Endothelial cell of umbilical vein (primary cell): Measurements from ENCODE around the gene CALR3. TPM values are rescaled to one million over a fixed set of nuclear protein-coding genes. Genes with fewer than 3 reads are reported as not detected.

Experiments
- BruUV-seq: library from RNA; stranded (reverse); fragments of 400-500 nt; replicated peaks from 2 replicates; lab custom pipeline; 2021; lab: Mats Ljungman, UMichigan
- CTCF ChIA-PET: fragments of 300-600, 350-600 bp; sonication (Branson Sonifier 250); formaldehyde crosslinking; loops from one replicate; lab custom pipeline; 2021; ENCODE audit warnings: antibody characterized with exemption, inconsistent platforms; lab: Charles Lee
- POLR2A ChIA-PET: fragments of 300-600, 350-600 bp; sonication (Branson Sonifier 250); formaldehyde crosslinking; loops from one replicate; lab custom pipeline; 2021; ENCODE audit warnings: antibody characterized with exemption, inconsistent platforms; lab: Charles Lee
- DNase-seq: peaks from one replicate; pipeline ENCODE4 v3.0.0-alpha.2; 2011; ENCODE audit warnings: low read depth, low spot score
- FAIRE-seq: peaks from 2 replicates; lab custom pipeline; 2011; peaks lifted over from hg19 to GRCh38; lab: Jason Lieb, UNC
- H2AFZ ChIP-seq: 2 replicates; pipeline ENCODE4 v1.6.0; 2012; ENCODE audit warnings: low read depth, low read length, control low read depth, inconsistent platforms
- H3K27ac ChIP-seq: 2 replicates; pipeline ENCODE4 v1.5.1; 2011; ENCODE audit warnings: low read depth, mild to moderate bottlenecking, control low read depth, low read length, moderate library complexity; ENCODE audit not compliant: insufficient read depth
- H3K27me3 ChIP-seq, 2 experiments: 2 replicates each; pipeline versions ENCODE4 v1.6.0 to v1.6.1; 2011; ENCODE audit warnings: low read length in 2 of 2, mixed read lengths in 1 of 2; ENCODE audit not compliant: control insufficient read depth in 2 of 2, insufficient read depth in 2 of 2
- H3K36me3 ChIP-seq, 2 experiments: 2 replicates in 1 of 2; 3 replicates in 1 of 2; pipeline ENCODE4 v1.5.1; 2011; ENCODE audit warnings: low read length in 2 of 2, mild to moderate bottlenecking in 1 of 2, moderate library complexity in 1 of 2; ENCODE audit not compliant: control insufficient read depth in 2 of 2, insufficient read depth in 2 of 2; ENCODE audit errors: extremely low read depth in 1 of 2
- H3K4me1 ChIP-seq: 3 replicates; pipeline ENCODE4 v1.5.1; 2011; ENCODE audit warnings: mild to moderate bottlenecking, low read length; ENCODE audit not compliant: control insufficient read depth, insufficient read depth; ENCODE audit errors: extremely low read depth
- H3K4me2 ChIP-seq: 2 replicates; pipeline ENCODE4 v1.6.1; 2011; ENCODE audit warnings: low read length, control low read depth, mixed read lengths; ENCODE audit not compliant: insufficient read depth
- H3K4me3 ChIP-seq, 3 experiments: fragments of 200-600 bp in 1 of 3; sonication (generic), shearing (Covaris generic) in 1 of 3; replicated peaks in 1 of 3; 2 replicates each; pipeline ENCODE4 v1.5.1; 2011 to 2016; ENCODE audit warnings: control low read depth in 3 of 3, low read length in 3 of 3, mild to moderate bottlenecking in 2 of 3, inconsistent platforms in 1 of 3, low read depth in 1 of 3, moderate library complexity in 1 of 3; ENCODE audit not compliant: insufficient read depth in 1 of 3
- H3K79me2 ChIP-seq: 2 replicates; pipeline ENCODE4 v1.6.0; 2012; ENCODE audit warnings: low read length, inconsistent platforms; ENCODE audit not compliant: control insufficient read depth, insufficient read depth
- H3K9ac ChIP-seq: replicated peaks from 2 replicates; pipeline ENCODE3; 2011; ENCODE audit warnings: low read length, control low read depth; ENCODE audit not compliant: insufficient read depth; ENCODE audit errors: extremely low read depth
- H3K9me1 ChIP-seq: replicated peaks from 3 replicates; pipeline ENCODE4 v1.6.0; 2011; ENCODE audit warnings: mild to moderate bottlenecking, low read length; ENCODE audit not compliant: control insufficient read depth, insufficient read depth; ENCODE audit errors: extremely low read depth
- H3K9me3 ChIP-seq: replicated peaks from 2 replicates; pipeline ENCODE4 v1.5.1; 2012; ENCODE audit warnings: low read length, inconsistent platforms; ENCODE audit not compliant: control insufficient read depth, insufficient read depth
- H4K20me1 ChIP-seq: replicated peaks from 2 replicates; pipeline ENCODE3; 2011; ENCODE audit warnings: mild to moderate bottlenecking, low read length; ENCODE audit not compliant: control insufficient read depth, insufficient read depth; ENCODE audit errors: extremely low read depth
- EZH2 ChIP-seq: IDR thresholded peaks from 2 replicates; pipeline ENCODE4 v1.6.1; 2012; ENCODE audit warnings: borderline replicate concordance, low read depth, mild to moderate bottlenecking, moderate library complexity, low read length, inconsistent platforms; ENCODE audit not compliant: severe bottlenecking
- FOS ChIP-seq: IDR thresholded peaks from 2 replicates; pipeline ENCODE4 v1.6.1; 2011; ENCODE audit warnings: mild to moderate bottlenecking, low read length, moderate library complexity, borderline replicate concordance; ENCODE audit not compliant: insufficient read depth
- GATA2 ChIP-seq: IDR thresholded peaks from 2 replicates; pipeline ENCODE4 v1.7.0; 2011; ENCODE audit warnings: low read depth, mild to moderate bottlenecking, moderate library complexity, mixed read lengths, low read length; ENCODE audit not compliant: insufficient read length, insufficient read depth
- JUN ChIP-seq: IDR thresholded peaks from 2 replicates; pipeline ENCODE4 v1.6.1; 2011; ENCODE audit warnings: borderline replicate concordance, low read depth; ENCODE audit not compliant: insufficient read length, insufficient read depth
- MYC ChIP-seq: IDR thresholded peaks from one replicate; pipeline ENCODE4 v1.6.1; 2011; ENCODE audit warnings: mild to moderate bottlenecking, low read depth, low read length
- POLR2A ChIP-seq: IDR thresholded peaks from 2 replicates; pipeline ENCODE4 v1.6.1; 2012; ENCODE audit warnings: low read depth, mild to moderate bottlenecking, control low read depth, low read length
- POLR2AphosphoS5 ChIP-seq: IDR thresholded peaks from 2 replicates; pipeline ENCODE4 v1.6.1; 2012; ENCODE audit warnings: low read depth, mild to moderate bottlenecking, control low read depth, low read length, moderate library complexity; ENCODE audit not compliant: insufficient read depth
- dilution Hi-C: fragments of 300-500 bp; cut with MboI; formaldehyde crosslinking; loops from one replicate; pipeline ENCODE4 v1.15.0; 2019; ENCODE audit warnings: low sequenced_read_pairs; ENCODE audit not compliant: extremely low pct_ligation_motif_present
- intact Hi-C: fragments of 100-400 bp; cut with micrococcal nuclease; formaldehyde crosslinking; loops from one replicate; pipeline ENCODE4 v1.10.0; 2022
- polyA plus RNA-seq, 4 experiments: library from polyadenylated mRNA; depleted of rRNA in 3 of 4; stranded (reverse) in 3 of 4; unstranded in 1 of 4; fragments of >200 nt; gene quantifications; 2 replicates each; pipeline versions ENCODE4 v1.2.1 to v1.2.3, GENCODE V29; 2011 to 2012; ENCODE audit warnings: missing spikeins in 1 of 4
- total RNA-seq: library from RNA; stranded (reverse); gene quantifications from 2 replicates; pipeline ENCODE4 v1.2.3, GENCODE V29; 2021
- TF ChIP-seq, protein P1 (sequence below): IDR thresholded peaks from 2 replicates; pipeline ENCODE4 v1.6.1; 2011; ENCODE audit not compliant: insufficient read depth, insufficient read length
- TF ChIP-seq, protein P2 (sequence below), 2 donors: IDR thresholded peaks; 1 replicate in 1 of 2; 2 replicates in 1 of 2; pipeline ENCODE4 v1.5.1; 2011; ENCODE audit warnings: low read length in 2 of 2, mild to moderate bottlenecking in 2 of 2, moderate library complexity in 2 of 2, control low read depth in 1 of 2, inconsistent platforms in 1 of 2, low read depth in 1 of 2; ENCODE audit not compliant: insufficient read depth in 1 of 2; ENCODE audit errors: extremely low read depth in 1 of 2

The CALR3 gene
- total and polyA plus RNA-seq, 2 donors (not counting 3 experiments of a cell fraction or from before 2014, with no cell fraction given) = not detected

GRCh38 chr19:16455489-16455888 lies 40.5 kb downstream of the CALR3 start:
- no TSS peak for BruUV-seq
- ChIA-PET POLR2A (no interaction called here), CTCF (no interaction called here)
- H3K36me3 ChIP-seq = no peaks in the 10 kb centered on the region
- H3K79me2 ChIP-seq = peaks cover 46% of the 10 kb centered on the region
- H3K4me2 ChIP-seq = no peak overlapping the region
- no peak overlapping the region for H2AFZ ChIP-seq
- H3K27ac ChIP-seq = no peak overlapping the region
- no peak overlapping the region for H3K4me3 ChIP-seq
- H3K9me3 ChIP-seq = no peaks in the 10 kb centered on the region
- H3K4me1 ChIP-seq = peaks cover 19% of the 10 kb centered on the region
- H3K9me1 ChIP-seq = no peaks in the 10 kb centered on the region
- H3K9ac ChIP-seq = no peak overlapping the region
- dilution Hi-C loops = no loop called here
- FAIRE-seq (no peak), DNase-seq (no peak)
- H4K20me1 ChIP-seq = no peaks in the 10 kb centered on the region
- H3K27me3 ChIP-seq = no peaks in the 10 kb centered on the region
- intact Hi-C loops = no loop called here
- TF ChIP-seq EZH2 = no peak
- TF ChIP-seq POLR2A = no peak
- no peak for TF ChIP-seq MYC
- TF ChIP-seq FOS = no peak
- TF ChIP-seq GATA2 = no peak

DNA sequence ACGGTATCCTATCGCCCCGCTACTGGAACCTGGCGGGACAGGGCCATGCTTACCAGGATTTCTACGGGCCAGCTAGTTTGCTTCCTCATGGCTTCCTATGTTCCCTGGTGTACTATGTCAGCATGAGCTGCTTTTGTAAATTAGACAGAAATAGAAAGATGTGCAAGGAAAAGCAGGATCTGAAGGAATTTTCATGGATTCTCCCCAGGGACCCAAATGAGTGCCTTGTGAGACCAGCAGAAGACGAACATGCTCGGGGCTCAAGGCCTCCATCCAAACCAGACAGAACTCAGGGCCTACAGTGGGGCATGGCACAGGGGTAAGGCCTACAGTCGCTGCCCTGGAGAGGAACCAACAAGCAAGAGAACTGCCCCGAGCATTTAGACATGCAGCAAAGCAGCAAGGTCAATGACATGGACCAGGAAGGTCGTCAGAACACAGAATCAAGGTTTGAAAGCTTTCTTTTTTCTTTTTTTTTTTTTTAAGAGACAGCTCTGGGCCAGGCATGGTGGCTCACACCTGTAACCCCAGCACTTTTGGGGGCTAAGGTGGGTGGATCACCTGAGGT lies 41.5 kb downstream of the CALR3 start:
- Histone ChIP-seq H4K20me1 (no peaks in the 10 kb centered on the region), H3K9me1 (no peaks in the 10 kb centered on the region), H3K9me3 (no peaks in the 10 kb centered on the region), H3K4me1 (peaks cover 19% of the 10 kb centered on the region), H2AFZ (no peak overlapping the region), H3K27me3 (no peaks in the 10 kb centered on the region), H3K79me2 (peaks cover 43% of the 10 kb centered on the region), H3K4me2 (no peak overlapping the region), H3K36me3 (no peaks in the 10 kb centered on the region), H3K4me3 (no peak overlapping the region), H3K27ac (no peak overlapping the region), H3K9ac (no peak overlapping the region)
- FAIRE-seq (no peak), DNase-seq (no peak)
- intact Hi-C loops (no loop called here), dilution Hi-C loops (no loop called here)
- no TSS peak for BruUV-seq
- CTCF ChIA-PET = interaction anchor here (0.8 kb wide), 1 partner anchor 13 kb away, joined by 4 read pairs; no protein-coding TSS in a partner anchor
- TF ChIP-seq JUN = no peak
- TF ChIP-seq, protein P1, sequence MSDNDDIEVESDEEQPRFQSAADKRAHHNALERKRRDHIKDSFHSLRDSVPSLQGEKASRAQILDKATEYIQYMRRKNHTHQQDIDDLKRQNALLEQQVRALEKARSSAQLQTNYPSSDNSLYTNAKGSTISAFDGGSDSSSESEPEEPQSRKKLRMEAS = no peak
- TF ChIP-seq GATA2 = no peak
- no peak for TF ChIP-seq POLR2AphosphoS5
- TF ChIP-seq FOS = no peak
- no peak for TF ChIP-seq EZH2
- TF ChIP-seq MYC = no peak
- TF ChIP-seq POLR2A = no peak
- TF ChIP-seq, protein P2, sequence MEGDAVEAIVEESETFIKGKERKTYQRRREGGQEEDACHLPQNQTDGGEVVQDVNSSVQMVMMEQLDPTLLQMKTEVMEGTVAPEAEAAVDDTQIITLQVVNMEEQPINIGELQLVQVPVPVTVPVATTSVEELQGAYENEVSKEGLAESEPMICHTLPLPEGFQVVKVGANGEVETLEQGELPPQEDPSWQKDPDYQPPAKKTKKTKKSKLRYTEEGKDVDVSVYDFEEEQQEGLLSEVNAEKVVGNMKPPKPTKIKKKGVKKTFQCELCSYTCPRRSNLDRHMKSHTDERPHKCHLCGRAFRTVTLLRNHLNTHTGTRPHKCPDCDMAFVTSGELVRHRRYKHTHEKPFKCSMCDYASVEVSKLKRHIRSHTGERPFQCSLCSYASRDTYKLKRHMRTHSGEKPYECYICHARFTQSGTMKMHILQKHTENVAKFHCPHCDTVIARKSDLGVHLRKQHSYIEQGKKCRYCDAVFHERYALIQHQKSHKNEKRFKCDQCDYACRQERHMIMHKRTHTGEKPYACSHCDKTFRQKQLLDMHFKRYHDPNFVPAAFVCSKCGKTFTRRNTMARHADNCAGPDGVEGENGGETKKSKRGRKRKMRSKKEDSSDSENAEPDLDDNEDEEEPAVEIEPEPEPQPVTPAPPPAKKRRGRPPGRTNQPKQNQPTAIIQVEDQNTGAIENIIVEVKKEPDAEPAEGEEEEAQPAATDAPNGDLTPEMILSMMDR (IDR thresholded peaks at IDR 0.05; ENCODE audit: extremely low read depth in 1 of 2, insufficient read depth in 1 of 2, low read depth in 1 of 2, low read length in 2 of 2) = no peak
- POLR2A ChIA-PET = no interaction called here
